ENCODE results near the gene KRTAP21-3.
"Not testable (repeated sequence)": the region's sequence is repeated elsewhere in the genome, so short reads cannot be mapped to it uniquely, and the experiment has no call there.

KRTAP21-3 gene

GRCh38 chr21:30718239-30718909, at the start of gene KRTAP21-3:
TSS of gene KRTAP21-3 (minus strand) at chr21:30718777. CDS start at chr21:30718759, 18 bp downstream.
- no peak for DNase-seq

- DNase-seq = no peak
Measured at GRCh38 chr21:30760776-30761175, 42.2 kb upstream of the KRTAP21-3 start.

GRCh38 chr21:30758306-30758705, 39.7 kb upstream of the KRTAP21-3 start:
- no peak for DNase-seq

GRCh38 chr21:30755328-30755727, 36.8 kb upstream of the KRTAP21-3 start, which contains the start of gene KRTAP21-1:
TSS of gene KRTAP21-1 (minus strand) at chr21:30755428. CDS start at chr21:30755378, 50 bp downstream.
- not testable (repeated sequence) for DNase-seq

- no peak for DNase-seq
Measured at GRCh38 chr21:30747159-30747558, 28.6 kb upstream of the KRTAP21-3 start, which contains the start of gene KRTAP21-2. TSS of gene KRTAP21-2 (minus strand) at chr21:30747259. CDS start at chr21:30747202, 57 bp downstream.

- DNase-seq = no peak
Measured at GRCh38 chr21:30740462-30740861, 21.9 kb upstream of the KRTAP21-3 start.

- no peak for DNase-seq
Measured at GRCh38 chr21:30733026-30733425, 14.4 kb upstream of the KRTAP21-3 start.

- DNase-seq = no peak
Measured at GRCh38 chr21:30726726-30727125, 8.1 kb upstream of the KRTAP21-3 start.

GRCh38 chr21:30719401-30719800, 824 bp upstream of the KRTAP21-3 start:
- DNase-seq = no peak

GRCh38 chr21:30717105-30717504, 1.5 kb downstream of the KRTAP21-3 start:
- no peak for DNase-seq

GRCh38 chr21:30714946-30715345, 3.6 kb downstream of the KRTAP21-3 start:
- no peak for DNase-seq

- DNase-seq = no peak
Measured at GRCh38 chr21:30714456-30714855, 4.1 kb downstream of the KRTAP21-3 start.

- no peak for DNase-seq
Measured at GRCh38 chr21:30713766-30714165, 4.8 kb downstream of the KRTAP21-3 start.

GRCh38 chr21:30710499-30710898, 8.1 kb downstream of the KRTAP21-3 start:
- no peak for DNase-seq

GRCh38 chr21:30707409-30707808, 11.2 kb downstream of the KRTAP21-3 start:
- no peak for DNase-seq

GRCh38 chr21:30695956-30696355, 22.6 kb downstream of the KRTAP21-3 start:
- DNase-seq = no peak

- no peak for DNase-seq
Measured at GRCh38 chr21:30689822-30690221, 28.8 kb downstream of the KRTAP21-3 start.

- DNase-seq = no peak
Measured at GRCh38 chr21:30684506-30684905, 34.1 kb downstream of the KRTAP21-3 start.

- DNase-seq = no peak
Measured at GRCh38 chr21:30680586-30680985, 38.0 kb downstream of the KRTAP21-3 start.

GRCh38 chr21:30676737-30677136, 41.8 kb downstream of the KRTAP21-3 start:
- DNase-seq = no peak

GRCh38 chr21:30674312-30674711, 44.3 kb downstream of the KRTAP21-3 start:
- no peak for DNase-seq

- DNase-seq = no peak
Measured at GRCh38 chr21:30672985-30673650, 45.5 kb downstream of the KRTAP21-3 start.

- no peak for DNase-seq
Measured at GRCh38 chr21:30668776-30669175, 49.8 kb downstream of the KRTAP21-3 start.
